ENCODE measurements around the gene BCL11A. TPM values are rescaled to one million over a fixed set of nuclear protein-coding genes. Genes with fewer than 3 reads are reported as not detected.

Gene BCL11A
- total and polyA plus RNA-seq, 7 donors, result 3.6 to 39.6 (median 16.3) TPM

DNA sequence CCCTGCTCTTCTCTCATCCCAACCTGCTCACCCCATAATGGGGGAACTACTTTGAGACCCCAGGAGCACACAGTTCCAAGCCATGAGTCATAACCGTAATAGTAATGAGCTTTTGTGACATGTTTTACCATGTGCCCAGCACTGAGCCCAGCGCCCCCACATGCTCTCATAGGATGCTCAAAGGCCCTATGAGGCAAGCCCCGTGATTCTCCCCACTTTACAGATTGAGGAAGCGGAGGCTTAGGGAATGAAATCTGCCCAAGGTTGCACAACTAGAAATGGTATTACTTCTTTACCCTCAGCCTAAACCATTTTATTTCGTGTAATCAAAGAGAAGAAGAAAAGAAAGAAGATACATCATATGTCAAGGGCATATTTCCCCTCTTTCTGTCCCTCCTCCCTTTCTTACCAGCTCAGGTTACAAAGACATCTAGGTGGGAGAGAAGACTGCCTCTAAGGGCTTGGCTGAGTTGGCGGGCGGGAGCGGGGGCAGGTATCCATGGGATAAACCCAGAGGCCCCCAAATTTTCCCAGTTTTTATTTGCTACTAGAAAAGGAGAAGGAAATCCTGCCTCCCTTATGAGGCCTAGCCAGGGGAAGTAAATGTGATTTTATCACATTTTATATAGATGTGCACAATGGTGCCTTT, 24.2 kb downstream of the BCL11A start:
- no peaks in the 10 kb centered on the region for H3K9me3 ChIP-seq
- 74 to 89% methylated on average over 8 of the region's 8 CpGs for WGBS, 2 donors
- H3K36me3 ChIP-seq, result no peaks in the 10 kb centered on the region
- no peaks in the 10 kb centered on the region for H3K27me3 ChIP-seq
- intact Hi-C loops (cut with DNase I), result no loop called here
- H3K4me3 ChIP-seq, result no peak overlapping the region
- TF ChIP-seq POLR2AphosphoS5 (IDR thresholded peaks at IDR 0.05), result no peak
- no peak for TF ChIP-seq POLR2A (IDR thresholded peaks at IDR 0.05)
- no peak for TF ChIP-seq EP300 (IDR thresholded peaks at IDR 0.05)
- no peak for TF ChIP-seq CTCF (IDR thresholded peaks at IDR 0.05)
- DNase-seq, result no peak
- peaks cover 0 to 82% (median 58%) of the 10 kb centered on the region in 4 donors for H3K4me1 ChIP-seq
- H3K27ac ChIP-seq, result peak overlapping the region in 3 of 4 donors; percentile 69 to 75 (median 70)

DNA sequence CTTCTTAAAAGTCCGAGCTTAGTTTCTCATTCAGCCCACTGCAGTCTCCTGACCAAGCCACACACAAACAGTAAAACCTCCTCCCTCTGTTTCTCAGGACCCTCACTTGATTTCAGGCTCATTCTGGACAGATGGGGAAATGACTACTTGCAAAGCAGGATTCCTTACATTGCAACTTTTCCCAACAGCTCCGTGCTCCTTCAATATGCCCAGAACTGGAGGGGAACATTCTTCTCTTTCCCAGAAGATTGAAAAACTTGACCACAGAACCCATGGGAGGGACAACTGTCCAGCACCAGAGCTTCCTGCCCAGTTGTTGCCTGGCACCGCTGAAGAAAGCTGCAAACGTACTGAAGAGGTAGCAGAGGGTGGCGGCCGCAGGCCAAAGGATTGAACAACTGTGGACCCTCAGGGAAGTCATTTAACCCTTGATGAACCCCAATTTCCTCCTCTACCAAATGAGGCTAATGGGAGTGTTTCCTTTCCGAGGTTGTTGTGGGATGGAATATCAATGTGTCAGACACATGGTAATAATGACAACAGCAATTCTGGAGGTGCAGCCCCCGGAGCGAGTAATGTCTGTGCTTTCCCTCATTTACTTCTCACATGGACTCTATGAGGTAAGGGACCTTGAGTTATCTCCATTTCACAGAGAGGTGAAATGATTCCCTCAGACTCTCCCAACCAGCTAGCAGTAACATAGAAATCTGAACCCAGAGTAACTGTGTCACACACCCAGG, 25.0 kb downstream of the BCL11A start:
- intact Hi-C loops (cut with DNase I), result no loop called here
- no peak for TF ChIP-seq POLR2A (IDR thresholded peaks at IDR 0.05)
- TF ChIP-seq CTCF (IDR thresholded peaks at IDR 0.05), result no peak
- TF ChIP-seq POLR2AphosphoS5 (IDR thresholded peaks at IDR 0.05), result no peak
- TF ChIP-seq EP300 (IDR thresholded peaks at IDR 0.05), result no peak
- Histone ChIP-seq H3K27me3 (no peaks in the 10 kb centered on the region), H3K9me3 (no peaks in the 10 kb centered on the region), H3K4me1 (peaks cover 0 to 78% (median 51%) of the 10 kb centered on the region in 4 donors), H3K4me3 (no peak overlapping the region), H3K36me3 (no peaks in the 10 kb centered on the region), H3K27ac (peak overlapping the region in 3 of 4 donors; percentile 6 to 69 (median 54))
- 77 to 82% methylated on average over 9 of the region's 9 CpGs for WGBS, 2 donors
- no peak for DNase-seq

GRCh38 chr2:60527762-60528161, 25.7 kb downstream of the BCL11A start:
- intact Hi-C loops (cut with DNase I), result no loop called here
- Histone ChIP-seq H3K27me3 (no peaks in the 10 kb centered on the region), H3K4me1 (peaks cover 0 to 76% (median 49%) of the 10 kb centered on the region in 4 donors), H3K9me3 (no peaks in the 10 kb centered on the region), H3K36me3 (no peaks in the 10 kb centered on the region), H3K4me3 (no peak overlapping the region), H3K27ac (peak overlapping the region in 3 of 4 donors; percentile 6 to 69 (median 54))
- TF ChIP-seq CTCF (IDR thresholded peaks at IDR 0.05) (no peak), POLR2AphosphoS5 (IDR thresholded peaks at IDR 0.05) (no peak), EP300 (IDR thresholded peaks at IDR 0.05) (no peak), POLR2A (IDR thresholded peaks at IDR 0.05) (no peak)
- no peak for DNase-seq
- WGBS, 2 donors, result 82 to 85% methylated on average over 8 of the region's 8 CpGs

DNA sequence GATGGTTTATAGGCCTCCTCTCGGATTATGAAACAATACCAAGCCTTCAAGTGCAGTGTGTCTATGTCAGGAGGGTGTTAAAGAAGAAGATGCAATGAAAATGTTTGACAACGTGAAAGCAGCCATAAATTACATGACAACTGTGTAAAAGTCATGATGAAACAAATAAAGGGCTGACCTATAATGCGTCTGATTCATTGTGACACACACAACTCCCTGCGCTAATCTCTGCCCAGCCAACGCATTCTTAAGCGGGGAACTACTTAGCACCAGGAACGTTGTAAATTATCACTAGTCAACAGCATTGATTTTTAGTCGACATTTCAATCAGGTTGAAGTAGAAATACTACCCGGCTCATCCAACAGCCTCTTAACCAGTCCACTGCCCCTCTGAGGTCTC, 26.8 kb downstream of the BCL11A start:
- Histone ChIP-seq H3K4me1 (peaks cover 0 to 73% (median 42%) of the 10 kb centered on the region in 4 donors), H3K27ac (no peak overlapping the region), H3K9me3 (no peaks in the 10 kb centered on the region), H3K36me3 (no peaks in the 10 kb centered on the region), H3K27me3 (no peaks in the 10 kb centered on the region), H3K4me3 (no peak overlapping the region)
- no peak for DNase-seq
- WGBS, 2 donors, result 73 to 76% methylated on average over 9 of the region's 9 CpGs
- intact Hi-C loops (cut with DNase I), result no loop called here
- no peak for TF ChIP-seq EP300 (IDR thresholded peaks at IDR 0.05)
- no peak for TF ChIP-seq POLR2A (IDR thresholded peaks at IDR 0.05)
- TF ChIP-seq POLR2AphosphoS5 (IDR thresholded peaks at IDR 0.05), result no peak
- no peak for TF ChIP-seq CTCF (IDR thresholded peaks at IDR 0.05)
